GM19099 (cell line): ENCODE measurements around the gene SCG3.

ENCODE experiments used
- POLR2A ChIP-seq: IDR thresholded peaks from 3 replicates; pipeline ENCODE4 v1.6.1; 2011; ENCODE audit warnings: low read depth; ENCODE audit not compliant: insufficient read length; ENCODE audit errors: extremely low read depth

The SCG3 gene

DNA sequence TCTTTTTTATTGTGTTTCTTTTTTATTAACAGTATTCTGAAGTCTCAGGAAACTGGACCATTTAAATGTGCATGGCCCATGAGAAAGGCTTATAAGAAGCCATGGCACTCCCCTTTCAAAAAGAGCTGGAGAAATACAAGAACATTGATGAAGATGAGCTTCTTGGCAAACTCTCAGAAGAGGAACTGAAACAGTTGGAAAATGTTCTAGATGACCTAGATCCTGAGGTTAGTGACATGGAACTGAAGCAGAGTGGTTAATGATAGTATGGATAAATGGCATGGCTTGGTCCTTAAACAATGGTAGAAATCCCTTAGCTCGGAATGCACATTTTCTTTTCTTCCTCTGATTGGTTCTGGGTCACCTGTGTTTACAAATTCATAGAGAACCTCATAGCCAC is 85.0 kb downstream of the SCG3 start:
- no peak for TF ChIP-seq POLR2A

DNA sequence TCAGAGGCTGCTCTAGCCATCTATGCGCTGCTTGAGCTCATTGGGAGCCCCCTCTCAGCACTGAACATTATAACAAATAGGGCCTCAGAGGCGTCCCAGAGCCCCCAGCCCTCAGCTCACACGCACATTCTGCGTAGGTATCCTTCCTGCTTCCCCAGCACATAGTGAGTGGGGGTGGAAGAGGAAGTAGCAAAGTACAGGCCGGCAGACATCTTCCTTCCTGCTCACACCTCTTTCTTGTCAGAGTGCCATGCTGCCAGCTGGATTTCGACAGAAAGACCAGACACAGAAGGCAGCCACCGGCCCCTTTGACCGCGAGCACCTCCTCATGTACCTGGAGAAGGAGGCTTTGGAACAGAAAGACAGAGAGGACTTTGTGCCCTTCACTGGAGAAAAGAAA is 86.7 kb downstream of the SCG3 start:
- TF ChIP-seq POLR2A, result no peak
